Hepatic stellate cell (primary cell): ENCODE data around the gene NRXN3.
A peak's percentile ranks its signal among the peaks of the same experiment; 100 is the strongest.

Source experiments
- DNase-seq: peaks from one replicate; pipeline ENCODE4 v3.0.0; 2011; ENCODE audit warnings: low spot score

NRXN3 gene

DNA sequence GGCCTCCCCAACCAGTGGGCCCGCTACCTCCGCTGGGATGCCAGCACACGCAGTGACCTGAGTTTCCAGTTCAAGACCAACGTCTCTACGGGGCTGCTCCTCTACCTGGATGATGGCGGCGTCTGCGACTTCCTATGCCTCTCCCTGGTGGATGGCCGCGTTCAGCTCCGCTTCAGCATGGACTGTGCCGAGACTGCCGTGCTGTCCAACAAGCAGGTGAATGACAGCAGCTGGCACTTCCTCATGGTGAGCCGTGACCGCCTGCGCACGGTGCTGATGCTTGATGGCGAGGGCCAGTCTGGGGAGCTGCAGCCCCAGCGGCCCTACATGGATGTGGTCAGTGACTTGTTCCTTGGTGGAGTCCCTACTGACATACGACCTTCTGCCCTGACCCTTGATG is 73.0 kb downstream of the NRXN3 start:
- DNase-seq: no peak

- no peak for DNase-seq
Observed at GRCh38 chr14:78245238-78245637, 75.1 kb downstream of the NRXN3 start.

DNA sequence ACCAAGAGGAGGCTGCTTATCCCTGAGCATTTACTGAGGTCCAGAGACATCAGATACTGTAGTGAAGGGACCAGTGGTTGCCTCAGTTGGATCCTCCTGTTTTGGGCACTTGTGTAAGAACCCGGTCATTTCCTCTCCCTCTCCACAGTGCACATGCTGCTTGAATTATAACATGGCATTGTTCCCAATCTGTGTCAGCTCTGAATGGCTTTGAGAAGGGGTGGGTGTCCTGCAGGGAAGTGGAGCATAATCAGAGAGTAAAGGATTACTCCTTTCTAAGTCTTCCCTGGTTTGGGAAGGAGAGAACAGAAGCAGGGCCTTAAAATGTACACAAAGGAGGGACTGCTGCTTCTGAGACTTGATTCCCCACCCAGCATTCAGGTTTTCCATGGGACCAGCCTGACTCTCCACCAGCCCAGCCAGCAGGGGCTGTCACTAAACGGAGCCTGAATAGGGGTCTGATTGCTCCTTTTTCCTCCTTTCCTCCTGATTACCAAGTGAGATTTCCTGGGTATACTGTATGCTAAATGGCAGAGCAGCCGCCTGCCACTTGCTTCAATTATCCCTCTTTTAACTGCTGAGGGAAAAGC is 78.4 kb downstream of the NRXN3 start:
- no peak for DNase-seq

- DNase-seq: no peak
Observed at GRCh38 chr14:78251308-78251707, 81.1 kb downstream of the NRXN3 start.

DNA sequence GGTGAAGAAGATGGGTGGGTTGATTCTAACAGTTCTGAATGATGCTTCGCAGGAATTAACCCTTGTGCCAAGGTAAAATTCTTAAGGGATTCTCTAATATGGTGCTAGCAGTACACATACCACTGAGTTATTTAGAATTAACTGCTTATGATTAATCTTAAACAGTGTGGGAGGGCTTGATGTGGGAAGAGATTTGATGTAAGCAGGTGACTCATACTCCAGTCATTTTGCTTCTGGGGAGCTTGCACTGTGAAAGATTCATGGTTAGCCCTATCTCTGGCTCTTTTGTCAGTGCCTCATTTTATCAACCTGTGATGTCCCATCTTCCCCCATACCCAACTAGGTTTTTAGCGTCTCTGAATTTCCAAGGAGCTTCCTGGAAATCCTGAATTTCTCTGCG is 83.8 kb downstream of the NRXN3 start:
- peak; percentile 16 for DNase-seq

GRCh38 chr14:78254911-78255461 is 84.8 kb downstream of the NRXN3 start:
- DNase-seq: no peak

DNA sequence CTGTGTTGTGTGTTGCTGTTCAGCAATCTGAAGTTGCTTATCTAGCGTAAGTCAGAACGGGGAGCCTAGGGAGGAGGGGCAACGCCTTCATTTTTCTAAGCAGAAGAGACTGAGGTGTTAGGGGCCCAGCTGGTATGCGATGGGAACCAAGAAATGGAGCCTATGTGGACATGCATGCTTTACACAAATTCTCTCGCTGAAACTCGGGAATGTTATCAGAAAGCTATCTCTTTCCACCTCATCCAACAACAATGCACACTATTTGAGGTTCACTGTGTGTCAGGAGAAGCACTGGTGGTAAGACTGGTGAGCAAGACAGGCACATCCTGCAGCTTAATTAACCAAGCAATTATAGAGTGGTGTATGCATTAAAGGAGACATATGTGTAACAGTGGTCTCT is 89.7 kb downstream of the NRXN3 start:
- DNase-seq: no peak

- no peak for DNase-seq
Observed at GRCh38 chr14:78278464-78279250, 108.5 kb downstream of the NRXN3 start.

DNA sequence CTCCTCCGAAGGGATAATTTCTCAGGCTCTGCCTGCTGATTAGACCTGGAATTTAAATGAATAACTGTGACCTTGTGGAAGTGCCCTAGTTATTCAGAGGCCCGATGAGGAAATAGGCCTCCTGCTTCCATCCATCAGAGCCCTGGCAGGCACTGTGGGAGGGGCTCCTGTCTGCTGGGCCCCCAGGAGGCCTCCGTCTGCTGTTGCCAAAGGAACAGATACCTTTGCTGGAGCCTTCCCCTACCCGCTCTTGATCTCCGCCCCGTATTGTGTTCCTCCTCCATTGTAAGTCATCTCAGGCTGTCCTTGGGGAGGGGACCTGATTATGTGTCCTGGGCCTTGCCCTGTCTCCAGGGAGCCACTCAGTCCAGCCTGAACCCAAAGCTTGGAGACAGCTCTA is 112.3 kb downstream of the NRXN3 start:
- DNase-seq: no peak

- DNase-seq: no peak
Observed at GRCh38 chr14:78286210-78286609, 116.0 kb downstream of the NRXN3 start.

GRCh38 chr14:78292003-78292402 is 121.8 kb downstream of the NRXN3 start:
- DNase-seq: no peak

DNA sequence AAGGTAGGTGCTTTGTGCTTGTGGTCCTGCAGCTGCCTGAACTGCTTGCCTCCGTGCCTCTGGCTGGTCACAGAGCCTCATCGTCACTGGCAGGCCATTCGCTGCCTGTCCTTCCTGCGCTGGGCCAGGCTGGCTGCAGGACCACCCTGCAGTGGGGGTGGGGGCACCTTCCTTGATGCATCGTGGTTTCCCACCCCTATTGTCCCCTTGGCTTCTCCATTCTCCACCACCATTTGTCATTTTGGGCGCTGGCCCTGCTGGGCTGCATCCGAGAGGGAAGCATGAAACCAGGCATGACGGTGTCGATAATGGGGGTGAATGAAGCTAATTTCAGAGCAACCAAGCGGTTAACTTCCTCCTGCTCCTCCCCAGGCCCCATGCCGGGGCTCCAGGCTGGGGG is 127.7 kb downstream of the NRXN3 start:
- DNase-seq: no peak

GRCh38 chr14:78298298-78298697 is 128.1 kb downstream of the NRXN3 start:
- no peak for DNase-seq

DNA sequence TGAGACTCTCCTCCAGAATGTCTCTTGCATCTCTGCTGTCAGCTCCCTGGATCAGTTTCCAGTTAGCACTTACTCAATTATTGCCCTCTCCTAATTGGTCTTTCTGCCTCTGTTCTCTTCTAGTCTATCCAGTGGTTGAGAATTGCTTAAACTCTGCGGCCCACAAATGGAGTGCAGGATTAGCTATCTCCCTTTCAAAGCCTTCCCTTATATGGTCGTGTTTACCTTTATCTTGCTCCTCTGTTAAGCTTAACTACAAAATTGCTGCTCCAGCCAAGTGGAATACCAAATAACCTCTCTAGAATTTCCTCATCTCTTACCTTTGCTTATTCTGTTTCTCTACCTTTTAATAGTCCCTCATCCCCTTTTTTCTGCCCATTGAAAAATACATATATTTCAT is 132.7 kb downstream of the NRXN3 start:
- no peak for DNase-seq

DNA sequence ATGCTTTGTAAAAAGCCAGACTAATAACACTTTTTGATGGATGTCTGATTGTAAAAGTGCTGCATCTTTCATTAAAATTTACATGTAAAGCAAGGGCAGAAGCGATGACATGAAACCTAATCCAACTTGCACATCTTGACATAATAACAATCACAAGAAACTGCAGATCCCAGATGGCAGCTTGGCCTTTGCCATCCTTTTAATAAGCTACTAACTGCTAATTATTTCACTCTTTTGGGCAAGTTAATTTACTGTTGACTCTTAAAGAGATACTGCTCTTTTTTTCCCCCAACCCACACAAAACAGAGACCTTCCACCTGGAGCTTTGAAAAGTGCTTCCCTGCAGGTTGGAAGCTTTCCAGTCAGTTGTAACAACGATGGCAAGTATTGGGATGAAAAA is 137.5 kb downstream of the NRXN3 start:
- no peak for DNase-seq

DNA sequence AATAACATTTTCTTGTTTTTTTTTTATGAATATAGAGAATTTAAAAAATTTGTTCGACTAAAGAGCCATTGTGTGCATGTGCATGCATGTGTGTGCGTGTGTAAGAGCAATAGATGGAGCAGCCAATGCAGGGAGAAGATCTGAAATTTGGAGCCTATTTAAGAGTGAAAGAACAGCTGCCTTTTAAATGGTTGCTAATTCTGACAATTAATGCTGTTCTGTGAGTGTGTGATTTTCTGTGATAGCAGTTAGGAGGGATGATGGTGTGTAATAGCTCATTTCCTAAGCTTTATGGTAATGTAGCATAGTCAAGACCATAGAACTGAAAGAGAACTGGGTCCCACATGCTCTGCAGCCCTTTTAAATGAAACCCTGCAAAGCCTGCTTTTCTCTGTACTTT is 137.9 kb downstream of the NRXN3 start:
- no peak for DNase-seq

- no peak for DNase-seq
Observed at GRCh38 chr14:78310272-78310671, 140.1 kb downstream of the NRXN3 start.

GRCh38 chr14:78313499-78313898 is 143.3 kb downstream of the NRXN3 start:
- no peak for DNase-seq

DNA sequence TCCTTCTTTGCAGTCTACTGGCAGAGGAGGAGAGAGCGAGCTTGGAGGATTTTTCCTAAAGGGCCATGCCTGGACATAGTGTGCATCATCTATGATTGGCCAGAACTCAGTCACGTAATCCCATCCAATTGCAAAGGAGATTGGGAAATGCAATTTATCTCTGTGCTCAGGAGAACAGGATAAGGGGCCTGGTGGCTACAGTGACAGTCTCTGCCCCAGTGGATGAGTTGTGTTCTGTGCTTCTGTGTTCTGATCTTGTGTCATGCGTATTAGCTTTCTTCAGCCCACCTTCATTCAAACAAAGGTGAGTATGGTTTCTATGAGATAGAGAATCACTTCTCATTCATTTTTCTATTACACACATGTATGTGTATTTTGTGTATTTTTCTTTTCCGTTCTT is 144.3 kb downstream of the NRXN3 start:
- DNase-seq: no peak

DNA sequence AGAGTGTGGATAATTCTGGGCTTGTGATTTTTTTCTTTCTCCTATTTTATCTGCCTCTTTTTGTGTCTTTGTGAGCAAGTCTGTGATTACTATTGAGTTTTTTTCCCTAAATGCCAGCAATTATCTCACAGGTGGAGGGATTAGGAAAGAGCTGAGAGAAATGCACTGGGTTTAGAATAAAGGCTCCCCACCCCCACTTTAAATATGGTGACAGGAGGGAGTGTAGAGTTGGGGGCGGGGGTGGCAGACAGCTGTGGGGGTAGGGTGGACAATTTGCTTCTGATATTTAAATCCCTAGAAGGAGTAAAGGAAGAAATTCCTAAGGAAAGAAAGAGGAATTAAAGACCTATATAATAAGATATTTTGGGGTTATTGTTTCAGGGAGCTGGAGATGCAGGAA is 145.9 kb downstream of the NRXN3 start:
- DNase-seq: no peak

- DNase-seq: no peak
Observed at GRCh38 chr14:78316786-78317185, 146.6 kb downstream of the NRXN3 start.

- DNase-seq: no peak
Observed at GRCh38 chr14:78319406-78319805, 149.2 kb downstream of the NRXN3 start.

DNA sequence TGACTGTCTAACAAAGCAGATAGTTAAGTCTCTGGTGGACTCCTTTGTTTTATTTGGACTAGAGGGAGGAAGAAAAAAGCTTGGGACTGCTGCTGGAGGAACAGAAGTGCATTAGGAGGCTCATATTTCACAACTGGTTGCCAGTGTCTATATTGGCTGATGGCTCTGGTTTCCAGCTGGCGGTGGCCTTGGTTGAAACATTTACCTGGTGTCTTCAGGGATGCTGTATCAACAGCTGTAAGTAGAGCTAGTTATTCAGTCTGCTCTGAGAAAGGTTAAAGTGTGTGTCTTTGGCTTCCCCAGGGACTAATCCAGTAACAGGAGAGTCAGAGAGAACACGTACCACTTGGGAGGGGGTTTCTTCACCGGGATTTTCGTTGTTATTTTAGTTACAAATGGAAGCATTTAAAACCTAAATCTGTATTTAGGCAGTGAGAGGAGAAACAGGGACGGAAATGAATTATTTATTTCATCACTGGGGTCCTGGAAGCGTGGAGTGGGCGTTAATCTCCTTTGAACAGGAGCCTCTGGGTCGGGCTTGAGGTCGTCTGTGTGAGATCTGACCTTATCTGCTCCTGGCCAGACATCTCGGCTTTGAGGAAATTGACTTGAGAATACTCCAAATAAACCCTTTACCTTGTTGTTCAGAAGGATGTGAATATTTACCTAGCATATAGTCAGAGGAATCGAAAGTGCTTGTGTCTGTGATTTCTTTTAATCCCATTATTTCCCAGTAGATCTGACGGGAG is 149.9 kb downstream of the NRXN3 start:
- no peak for DNase-seq
